HG02642 (cell line): ENCODE results near the gene MAP3K2.

ENCODE experiments used
- ATAC-seq: cut with Tn5 transposase; IDR thresholded peaks from one replicate; pipeline ENCODE4 v1.9.1; 2021; ENCODE audit warnings: mild to moderate bottlenecking; ENCODE audit not compliant: unreplicated experiment, poor library complexity

MAP3K2 gene

DNA sequence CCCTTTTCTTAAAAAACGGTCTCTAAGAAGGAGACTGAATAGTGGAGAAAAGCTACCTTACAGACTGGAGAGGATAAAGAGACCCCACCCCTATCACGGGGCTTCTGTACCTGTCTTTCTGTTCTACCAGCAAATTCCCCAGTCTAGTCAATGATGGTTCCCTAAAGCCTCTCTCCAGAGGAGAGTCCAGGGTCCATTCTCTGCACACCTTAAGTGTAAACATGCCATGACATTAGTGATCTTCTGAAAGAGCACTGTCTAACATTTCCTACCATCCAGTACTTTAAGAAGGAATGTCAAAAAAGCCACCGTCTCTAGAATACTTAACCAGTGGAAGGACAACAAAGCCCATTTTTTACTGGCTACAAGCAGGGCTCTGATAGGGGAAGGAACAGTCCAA lies 76.8 kb downstream of the MAP3K2 start:
- ATAC-seq = no peak

DNA sequence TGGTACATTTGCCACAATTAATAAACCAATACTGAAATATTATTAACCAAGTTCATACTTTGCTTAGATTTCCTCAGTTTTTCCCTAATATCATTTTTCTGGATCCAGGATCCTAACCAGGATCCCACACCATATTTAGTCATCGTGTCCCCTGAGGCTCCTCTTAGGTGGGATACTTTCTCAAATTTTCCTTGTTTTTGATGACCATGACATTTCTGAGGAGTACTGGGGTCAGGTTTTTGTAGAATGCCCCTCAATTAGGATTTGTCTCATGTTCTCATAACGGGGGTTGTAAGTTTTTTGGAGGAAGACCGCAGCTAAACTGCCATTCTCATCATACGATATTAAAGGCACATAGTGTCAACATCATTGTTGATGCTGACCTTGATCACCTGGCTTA lies 78.3 kb downstream of the MAP3K2 start:
- no peak for ATAC-seq

DNA sequence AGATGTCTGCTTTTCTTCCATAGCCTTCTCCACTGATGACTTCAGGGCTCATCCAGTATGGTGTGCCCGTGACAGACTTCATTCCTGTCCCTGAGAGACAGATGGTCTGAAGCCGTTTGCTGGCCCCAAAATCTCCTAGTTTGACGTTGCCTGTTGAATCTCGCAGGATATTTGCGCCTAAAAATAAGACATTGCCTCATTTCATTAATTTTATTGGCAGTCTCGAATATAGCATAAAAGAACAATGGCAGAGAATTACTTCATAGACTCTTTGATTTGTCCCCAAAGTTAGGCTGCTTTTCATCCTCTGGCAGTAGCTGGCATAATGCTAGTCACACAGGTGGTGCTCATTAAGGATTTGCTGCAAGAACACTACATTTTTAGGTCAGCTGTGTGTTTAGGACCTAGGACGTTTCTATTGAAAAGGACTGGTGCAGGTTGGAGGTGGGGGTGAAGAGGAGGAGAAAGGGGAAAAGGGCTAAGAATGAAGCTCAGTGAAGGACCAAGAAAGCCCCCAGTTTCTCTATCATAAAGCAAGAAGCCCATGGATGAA lies 79.1 kb downstream of the MAP3K2 start:
- ATAC-seq = no peak

DNA sequence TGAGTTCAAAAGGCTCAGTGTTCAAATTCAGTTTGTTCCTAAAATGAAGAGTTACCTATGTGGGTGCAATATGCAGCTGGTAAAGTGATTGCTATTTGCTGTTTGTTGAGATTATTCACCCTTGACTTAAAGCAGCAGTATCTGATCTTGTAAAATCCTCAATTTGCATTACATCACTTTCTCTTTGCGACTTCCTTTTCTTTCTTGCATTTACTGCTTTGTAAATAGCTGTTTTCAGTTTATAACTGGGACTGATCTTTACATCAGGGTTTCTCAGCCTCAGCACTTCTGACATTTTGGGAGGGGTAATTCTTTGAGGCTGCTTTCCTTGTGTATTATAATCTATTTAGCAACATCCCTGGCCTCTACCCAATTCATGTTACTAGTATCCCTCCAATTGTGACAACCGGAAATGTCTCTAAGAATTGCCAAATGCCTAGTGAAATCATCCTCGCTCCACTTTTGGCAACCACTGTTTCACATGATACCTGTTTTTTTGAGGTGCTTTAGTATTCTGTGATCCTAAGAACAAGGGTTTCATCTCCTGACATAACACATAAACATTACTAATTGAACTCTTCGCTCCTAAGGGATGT lies 81.7 kb downstream of the MAP3K2 start:
- no peak for ATAC-seq

DNA sequence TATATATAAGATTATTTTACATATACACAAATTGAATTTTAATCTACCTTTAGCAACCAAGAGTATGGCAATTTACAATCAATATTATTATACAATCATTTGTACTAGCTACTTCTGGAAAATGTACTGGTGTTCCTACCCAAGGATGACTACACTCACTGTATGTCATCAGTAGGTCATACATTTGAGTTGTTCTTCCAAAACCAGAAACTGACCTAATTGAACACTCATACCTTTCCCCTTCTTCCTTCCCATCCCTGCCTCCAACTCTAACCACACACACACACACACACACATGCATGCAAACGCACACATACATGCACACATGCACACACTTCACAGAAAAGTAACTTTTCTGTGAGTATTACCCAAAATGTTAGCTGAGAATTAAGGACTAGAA lies 85.6 kb downstream of the MAP3K2 start:
- no peak for ATAC-seq

DNA sequence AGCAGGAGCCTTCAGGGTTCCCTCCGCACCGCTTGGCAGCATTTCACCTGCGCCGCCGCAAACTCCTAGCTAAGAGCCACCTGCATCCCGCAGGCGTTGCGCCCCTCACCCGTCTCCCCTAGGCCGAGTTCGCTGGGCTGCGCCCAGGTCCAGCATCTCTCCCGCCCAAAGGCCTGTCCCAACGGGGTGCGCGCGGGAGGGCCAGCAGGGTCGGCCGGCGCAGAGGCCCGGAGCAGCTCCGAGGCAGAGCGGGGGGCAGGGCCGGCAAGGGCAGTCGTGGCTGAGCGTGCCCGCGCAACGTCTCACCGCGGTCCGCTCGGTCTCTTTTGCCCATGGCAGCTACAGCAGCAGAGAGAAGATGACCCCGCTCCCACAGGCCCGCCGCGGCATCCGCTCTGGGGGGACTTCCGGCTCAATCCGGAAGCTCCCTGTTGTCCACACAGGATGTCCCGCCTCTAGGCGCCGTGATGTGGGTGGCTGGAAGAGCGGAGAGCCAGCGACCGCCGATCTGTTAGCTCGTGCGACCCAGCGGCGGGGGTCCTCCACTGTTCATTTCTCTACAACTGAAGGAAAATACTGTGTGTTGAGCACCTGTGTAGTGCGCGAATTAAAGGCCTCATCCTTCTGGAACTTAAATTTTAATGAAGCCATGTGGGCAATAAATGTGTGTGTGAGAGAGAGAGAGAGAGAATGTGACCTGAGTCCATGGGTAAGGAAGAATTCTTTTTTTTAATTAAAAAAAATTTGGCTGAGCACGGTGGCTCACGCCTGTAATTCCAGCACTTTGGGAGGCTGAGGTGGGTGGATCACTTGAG lies 93.8 kb downstream of the MAP3K2 start, which contains the start of gene ERCC3:
TSS of gene ERCC3 (minus strand) at position 397 of the 815 bp plus-strand sequence. CDS start at position 334, 63 bp downstream.
- peak; percentile 99 for ATAC-seq

DNA sequence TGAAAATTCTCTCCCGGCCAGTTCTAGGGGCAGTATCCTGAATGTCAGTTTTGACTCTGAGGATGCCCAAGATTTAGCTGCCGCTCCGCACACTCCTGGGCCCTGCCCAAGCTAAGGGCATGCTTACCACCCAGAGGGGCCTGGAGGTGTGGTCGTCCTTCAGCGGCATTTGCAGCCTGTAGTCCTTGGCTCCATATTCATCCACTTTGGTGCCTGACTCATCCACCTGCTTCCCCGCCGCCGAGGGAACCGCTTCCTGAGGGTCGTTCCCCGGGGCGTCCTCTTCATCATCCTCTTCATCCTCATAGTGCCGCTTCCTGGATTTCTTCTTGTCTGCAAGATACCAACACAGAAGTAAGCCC lies 94.4 kb downstream of the MAP3K2 start:
- peak; percentile 8 for ATAC-seq

DNA sequence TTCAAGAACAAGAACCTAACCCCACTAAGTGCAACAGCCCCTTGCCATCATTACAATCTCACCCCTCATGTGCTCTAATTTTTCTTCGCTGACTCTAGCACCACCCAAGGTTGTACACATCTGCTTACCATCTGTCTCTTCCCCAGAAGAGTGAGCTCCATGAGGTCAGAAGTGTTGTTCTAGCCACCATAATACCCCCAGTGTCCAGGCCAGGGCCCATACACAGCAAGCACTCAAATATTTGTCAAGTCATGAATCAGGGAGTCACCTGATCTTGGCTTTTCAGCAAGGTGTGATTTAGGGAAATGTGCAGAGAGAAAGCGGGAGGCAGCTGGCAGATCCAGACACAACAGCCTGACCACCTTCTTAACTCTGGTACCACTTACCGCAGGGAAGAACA lies 99.5 kb downstream of the MAP3K2 start:
- no peak for ATAC-seq

DNA sequence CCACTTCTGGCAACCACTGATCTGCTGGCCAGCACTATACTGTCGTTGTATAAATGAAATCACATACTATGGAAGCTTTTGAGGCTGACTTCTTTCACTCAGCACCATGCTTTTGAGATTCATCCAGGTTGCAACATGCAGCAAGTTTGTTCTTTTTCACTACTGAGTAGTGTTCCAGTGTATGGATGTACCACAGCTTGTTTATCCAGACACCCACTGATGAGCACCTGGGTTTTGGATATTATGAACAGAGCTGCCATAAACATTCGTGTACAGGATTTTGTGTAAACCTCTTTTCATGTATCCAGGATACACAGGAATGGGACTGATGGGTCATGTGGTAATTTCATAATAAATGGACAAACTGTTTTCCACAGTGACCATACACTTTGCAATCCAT lies 104.5 kb downstream of the MAP3K2 start:
- ATAC-seq = no peak

DNA sequence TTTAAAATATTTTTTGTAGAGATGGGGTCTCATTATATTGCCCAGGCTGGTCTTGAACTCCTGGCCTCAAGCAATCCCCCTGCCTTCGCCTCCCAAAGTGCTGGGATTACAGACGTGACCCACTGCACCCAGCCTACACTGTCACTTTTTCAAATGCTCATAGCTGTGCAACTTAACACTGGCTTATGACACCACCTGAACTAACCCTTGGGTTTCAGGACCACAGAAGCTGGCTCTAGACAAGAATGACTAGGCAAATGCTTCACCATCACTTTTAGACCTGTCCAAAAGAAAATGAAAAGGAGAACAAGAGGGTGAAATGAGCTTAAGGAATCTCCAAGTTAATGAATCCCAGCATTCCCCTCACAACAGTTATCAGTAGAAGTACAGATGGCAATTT lies 107.1 kb downstream of the MAP3K2 start:
- no peak for ATAC-seq

DNA sequence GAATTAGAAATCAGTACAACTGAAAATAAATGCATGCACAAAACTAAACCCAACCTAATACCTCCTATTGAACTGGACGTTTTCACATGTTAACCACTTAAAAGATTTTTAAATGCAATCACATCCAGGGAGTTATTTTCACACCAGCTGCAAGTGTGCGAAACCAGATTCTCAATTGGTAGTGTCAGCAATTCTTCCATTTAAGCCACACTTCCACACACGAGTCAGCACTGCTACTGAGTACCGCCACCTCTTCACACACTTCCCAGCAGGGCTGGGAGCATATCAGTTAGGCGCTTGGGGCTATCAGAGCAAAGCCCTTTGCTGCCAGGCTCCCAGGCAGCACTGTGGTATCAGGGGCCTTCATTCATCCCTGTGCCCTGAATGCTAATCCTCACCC lies 108.0 kb downstream of the MAP3K2 start:
- no peak for ATAC-seq

DNA sequence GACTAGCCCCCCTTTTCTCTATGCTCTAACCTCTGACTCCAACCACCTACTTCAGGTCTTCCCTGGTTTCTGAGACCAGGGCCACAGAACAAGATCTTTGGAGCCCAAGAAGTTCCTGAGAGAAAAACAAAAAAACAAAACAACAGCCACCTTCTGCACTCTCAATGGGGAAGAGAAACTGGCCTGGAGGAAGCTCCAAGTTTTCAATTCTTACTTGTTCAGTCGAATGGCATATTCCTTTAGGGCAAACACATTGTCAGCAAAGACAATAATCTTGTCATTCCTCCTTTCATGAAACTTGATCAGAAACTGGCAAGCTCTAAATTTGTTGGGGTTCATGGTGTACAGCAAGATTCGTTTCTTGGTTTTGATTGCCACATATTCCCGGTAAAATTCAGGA lies 108.8 kb downstream of the MAP3K2 start:
- ATAC-seq = no peak

DNA sequence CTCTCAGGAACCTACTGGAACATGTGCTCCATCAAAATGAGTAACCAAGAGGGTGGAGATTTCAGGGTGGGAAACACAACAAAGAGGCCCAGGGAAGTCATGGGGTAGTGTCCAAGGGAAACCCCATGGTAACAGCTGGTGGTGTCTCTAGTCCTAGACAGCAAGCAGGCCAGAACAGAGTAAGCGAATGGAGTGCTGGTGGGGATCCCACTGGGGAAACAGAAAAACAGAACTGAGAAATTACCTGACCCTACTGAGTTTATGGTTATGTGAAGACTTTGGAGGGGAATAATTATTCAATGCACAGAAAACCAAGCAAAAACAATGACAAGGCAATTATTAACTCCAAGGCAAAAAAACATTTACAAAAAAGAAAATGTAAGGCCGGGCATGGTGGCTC lies 110.7 kb downstream of the MAP3K2 start:
- peak; percentile 93 for ATAC-seq

DNA sequence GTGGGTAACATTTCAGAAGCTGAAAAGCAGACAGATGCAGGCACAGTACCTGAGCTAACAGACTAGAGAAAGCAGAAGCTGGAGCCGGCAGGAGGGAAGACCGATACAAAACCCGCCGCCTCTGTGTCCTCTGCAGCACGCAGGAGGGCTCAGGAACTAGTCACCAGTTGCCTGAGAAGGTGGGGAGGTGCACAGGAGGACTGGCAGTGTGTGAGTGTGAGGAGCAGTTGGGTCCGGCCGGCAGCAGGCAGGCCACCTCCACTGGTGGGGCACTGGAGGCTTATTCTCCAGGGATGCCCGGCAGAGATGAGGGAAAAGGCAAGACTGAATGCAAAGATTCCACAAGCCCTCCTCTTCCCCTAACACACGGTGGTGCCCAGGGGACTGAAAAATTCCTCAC lies 112.0 kb downstream of the MAP3K2 start:
- ATAC-seq = no peak

DNA sequence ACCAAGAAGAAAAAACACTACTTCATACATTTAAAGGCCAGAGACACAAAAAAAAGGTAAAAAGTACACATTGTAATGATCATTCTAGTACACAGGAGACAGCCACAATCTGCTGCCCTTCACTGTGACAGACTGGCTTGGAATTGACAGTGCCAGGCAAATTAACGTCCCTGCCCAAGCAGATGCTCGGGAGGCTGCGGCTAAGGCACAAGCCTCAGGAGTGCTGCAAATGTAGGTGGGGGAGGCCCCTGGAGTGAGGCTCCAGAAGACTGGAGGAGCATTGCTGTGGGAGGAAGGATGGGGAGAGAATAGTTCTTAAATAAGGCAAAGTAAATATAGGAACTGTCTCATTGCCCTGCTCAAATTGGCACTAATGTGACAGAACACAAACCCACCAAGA lies 112.4 kb downstream of the MAP3K2 start:
- no peak for ATAC-seq

DNA sequence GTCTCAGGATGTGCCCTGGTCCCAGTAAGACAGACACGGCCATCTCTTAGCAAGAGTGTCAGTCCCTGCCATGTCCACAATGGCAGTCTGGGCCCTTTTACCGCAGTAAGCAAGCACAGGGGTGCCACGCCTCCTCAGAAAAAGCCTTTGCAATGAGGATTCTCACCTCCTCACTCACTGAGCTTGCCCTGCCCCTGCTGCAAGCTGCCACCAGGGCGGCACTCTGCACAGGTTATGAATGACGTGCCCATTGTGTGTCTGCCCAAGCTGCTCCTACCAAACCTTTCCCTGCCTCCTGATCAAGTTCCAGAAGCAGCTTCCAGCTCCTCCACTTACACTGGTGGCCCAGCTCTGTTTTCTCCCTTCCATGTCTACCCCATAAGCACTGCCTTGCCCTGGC lies 117.1 kb downstream of the MAP3K2 start:
- ATAC-seq = no peak

DNA sequence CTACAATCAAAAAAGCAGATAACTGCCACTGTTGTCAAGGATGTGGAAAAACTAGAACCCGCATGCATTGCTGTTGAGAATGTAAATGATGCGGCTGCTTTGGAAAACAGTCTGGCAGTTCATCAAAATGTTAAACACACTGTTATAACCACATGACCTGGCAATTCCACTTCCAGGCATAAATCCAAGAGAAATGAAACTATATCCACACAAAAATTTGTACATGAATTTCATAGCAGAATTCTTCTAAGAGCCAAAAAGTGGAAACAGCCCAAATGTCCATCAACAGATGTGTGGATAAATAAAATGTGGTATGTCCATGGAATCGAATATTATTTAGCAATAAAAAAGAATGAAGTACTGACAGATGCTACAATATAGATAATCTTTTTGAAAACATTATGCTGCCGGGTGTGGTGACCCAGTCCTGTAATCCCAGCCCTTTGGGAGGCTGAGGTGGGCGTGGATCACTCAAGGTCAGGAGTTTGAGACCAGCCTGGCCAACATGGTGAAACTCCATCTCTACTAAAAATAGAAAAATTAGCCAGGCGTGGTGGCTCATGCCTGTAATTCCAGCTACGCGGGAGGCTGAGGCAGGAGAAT lies 125.9 kb downstream of the MAP3K2 start:
- no peak for ATAC-seq

DNA sequence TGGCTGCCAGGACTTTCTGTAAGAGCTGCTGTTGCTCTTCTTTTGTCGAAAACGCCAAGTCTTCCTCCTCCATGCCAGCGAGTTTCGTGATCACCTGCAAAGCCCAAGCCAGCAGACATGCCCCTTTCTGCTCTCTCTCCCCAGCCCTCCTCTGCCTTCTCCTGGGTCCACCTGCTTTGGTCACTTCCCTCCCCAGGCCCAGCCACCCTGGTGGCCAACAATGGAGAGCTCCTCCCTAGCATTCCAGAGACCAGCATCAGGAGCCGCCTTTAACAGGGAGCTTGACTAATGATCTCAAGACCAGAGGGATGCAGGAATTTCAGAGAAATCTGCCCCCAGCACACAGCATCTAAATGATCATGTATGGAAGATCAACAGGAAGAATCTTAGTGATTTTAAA lies 128.4 kb downstream of the MAP3K2 start:
- no peak for ATAC-seq

DNA sequence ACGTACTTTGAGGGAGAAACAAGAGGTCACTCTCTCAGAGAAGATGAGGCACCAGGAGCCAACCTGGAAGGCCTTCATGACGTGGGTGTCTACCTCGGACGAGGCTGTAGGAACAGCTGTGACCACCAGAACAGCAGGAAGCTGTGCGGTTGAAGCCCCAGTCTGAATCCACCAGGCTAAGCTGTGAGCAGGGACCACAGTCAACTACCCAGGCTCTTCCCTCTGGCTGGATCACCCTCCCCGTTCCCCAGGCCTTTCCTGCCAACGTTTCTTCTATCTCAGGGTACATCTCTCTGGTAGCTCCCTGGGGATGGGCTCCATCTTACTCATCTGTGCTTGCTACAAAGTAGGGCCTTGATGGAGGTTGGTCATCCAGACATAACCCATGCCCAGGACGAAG lies 130.9 kb downstream of the MAP3K2 start:
- ATAC-seq = no peak

DNA sequence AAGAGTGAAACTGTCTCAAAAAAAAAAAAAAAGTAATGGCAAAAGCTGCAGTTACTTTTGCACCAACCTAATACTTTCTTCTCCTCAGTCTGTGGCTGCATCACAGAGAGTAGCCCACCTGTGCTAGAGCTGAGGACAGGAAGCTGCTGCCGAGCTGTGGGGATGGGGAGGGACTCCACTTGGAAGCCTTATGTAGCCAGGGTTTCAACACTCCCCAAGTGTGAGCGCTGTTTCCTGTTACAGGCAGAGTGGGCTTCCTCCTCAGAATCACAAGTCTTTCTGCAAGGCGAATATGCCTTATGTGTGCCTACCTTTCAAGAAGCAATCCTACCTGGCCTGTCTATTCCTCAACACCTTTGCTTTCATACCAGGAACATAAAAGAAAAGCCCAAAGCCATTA lies 131.4 kb downstream of the MAP3K2 start:
- ATAC-seq = no peak

DNA sequence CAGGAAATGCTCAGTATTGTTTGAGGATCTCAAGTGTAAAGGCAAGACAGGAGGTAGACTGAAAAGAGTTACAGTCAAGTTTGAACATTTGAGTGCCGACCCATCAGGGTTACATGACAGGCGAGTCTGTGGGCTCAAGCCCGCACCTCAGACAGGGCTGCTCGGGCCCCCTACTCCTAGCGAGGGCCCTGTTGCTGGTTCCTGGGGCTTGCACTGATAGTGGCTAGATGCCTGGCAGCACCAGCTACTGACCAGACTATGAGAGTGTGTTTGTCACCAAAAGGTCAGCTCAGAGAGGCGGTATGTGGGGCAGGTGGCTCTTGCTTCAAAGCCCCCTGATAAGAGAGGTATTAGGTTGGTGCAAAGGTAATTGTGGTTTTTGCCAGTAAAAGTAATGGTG lies 132.1 kb downstream of the MAP3K2 start:
- no peak for ATAC-seq
